Right renal cortex interstitium (tissue), 3 donors: ENCODE results near the gene CACNB4. TPM values are rescaled to one million over a fixed set of nuclear protein-coding genes. Genes with fewer than 3 reads are reported as not detected.
"Not testable (repeated sequence)": the region's sequence is repeated elsewhere in the genome, so short reads cannot be mapped to it uniquely, and the experiment has no call there.

Experiments used
- DNase-seq, 3 donors: peaks; one replicate each; pipeline ENCODE4 v3.0.0-alpha.2; 2013; ENCODE audit warnings: low read depth in 3 of 3, low spot score in 2 of 3
- polyA plus RNA-seq, 3 donors: library from polyadenylated mRNA; unstranded; fragments of 120-200 nt; gene quantifications; one replicate each; pipeline ENCODE4 v1.2.1, GENCODE V29; 2013; ENCODE audit not compliant: insufficient read length in 3 of 3

Gene CACNB4
- polyA plus RNA-seq, 3 donors = 7.4 to 12.5 (median 8.1) TPM

GRCh38 chr2:151796774-151797173, 302.1 kb downstream of the CACNB4 start:
- no peak for DNase-seq

DNA sequence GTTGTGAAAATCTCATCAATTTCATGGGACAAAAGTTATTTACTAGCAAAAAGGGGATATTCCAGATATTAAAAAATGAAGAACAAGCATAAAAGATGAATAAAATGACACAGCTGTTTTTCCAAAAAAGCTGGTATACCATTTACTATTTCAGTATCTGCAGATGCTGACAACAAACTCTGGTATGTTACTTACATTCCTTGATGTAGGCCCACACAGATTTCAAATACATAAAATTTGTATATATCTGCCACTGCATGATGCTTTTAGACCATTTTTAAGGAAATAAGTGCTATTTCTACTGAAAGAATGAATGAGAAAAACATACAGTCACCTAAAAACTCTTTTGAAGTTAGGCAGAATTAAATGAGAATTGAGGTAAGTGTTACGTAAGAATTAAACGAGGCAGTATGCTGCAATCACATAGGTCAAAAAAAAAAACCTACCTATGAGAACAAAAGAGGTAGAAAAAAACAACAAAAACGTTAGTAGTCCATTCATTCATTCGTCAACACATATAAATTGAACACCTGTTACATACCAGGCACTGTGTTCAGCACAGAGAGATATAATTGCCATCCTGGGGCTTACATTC, 303.1 kb downstream of the CACNB4 start:
- DNase-seq = no peak

GRCh38 chr2:151794422-151794821, 304.4 kb downstream of the CACNB4 start:
- DNase-seq = not testable (repeated sequence)

GRCh38 chr2:151793123-151793522, 305.7 kb downstream of the CACNB4 start:
- DNase-seq = no peak

GRCh38 chr2:151792589-151792988, 306.3 kb downstream of the CACNB4 start:
- DNase-seq = no peak

DNA sequence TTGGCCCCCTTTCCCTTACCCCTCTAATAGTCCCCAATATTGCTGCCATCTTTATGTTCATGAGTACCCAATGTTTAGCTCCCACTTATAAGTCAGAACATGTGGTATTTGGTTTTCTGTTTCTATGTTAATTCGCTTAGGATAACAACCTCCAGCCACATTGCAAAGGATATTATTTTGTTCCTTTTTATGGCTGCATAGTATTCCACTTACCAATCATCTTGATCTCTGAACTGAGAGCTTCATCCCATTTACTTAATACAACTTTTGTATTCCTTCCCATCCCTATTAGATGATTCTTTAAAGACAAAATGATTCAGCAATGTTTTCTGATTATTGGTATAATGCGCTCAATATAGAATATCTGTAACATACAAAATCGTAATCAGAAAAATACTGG, 307.3 kb downstream of the CACNB4 start:
- DNase-seq = no peak

DNA sequence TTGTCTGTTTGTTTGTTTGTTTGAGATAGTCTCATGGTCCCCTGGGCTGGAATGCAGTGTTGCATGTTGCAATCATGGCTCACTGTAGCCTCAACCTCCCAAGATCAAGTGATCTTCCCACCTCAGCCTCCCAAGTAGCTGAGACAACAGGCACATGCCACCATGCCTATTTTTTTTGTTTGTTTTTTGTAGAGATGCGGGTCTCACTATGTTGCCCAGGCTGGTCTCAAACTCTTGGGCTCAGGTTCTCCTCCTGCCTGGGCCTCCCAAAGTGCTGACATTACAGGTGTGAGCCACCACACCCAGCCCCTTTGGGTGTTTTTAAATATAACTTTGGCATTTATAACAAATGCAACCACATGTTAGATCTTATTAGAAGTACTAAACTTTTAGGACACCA, 308.2 kb downstream of the CACNB4 start:
- DNase-seq = no peak

DNA sequence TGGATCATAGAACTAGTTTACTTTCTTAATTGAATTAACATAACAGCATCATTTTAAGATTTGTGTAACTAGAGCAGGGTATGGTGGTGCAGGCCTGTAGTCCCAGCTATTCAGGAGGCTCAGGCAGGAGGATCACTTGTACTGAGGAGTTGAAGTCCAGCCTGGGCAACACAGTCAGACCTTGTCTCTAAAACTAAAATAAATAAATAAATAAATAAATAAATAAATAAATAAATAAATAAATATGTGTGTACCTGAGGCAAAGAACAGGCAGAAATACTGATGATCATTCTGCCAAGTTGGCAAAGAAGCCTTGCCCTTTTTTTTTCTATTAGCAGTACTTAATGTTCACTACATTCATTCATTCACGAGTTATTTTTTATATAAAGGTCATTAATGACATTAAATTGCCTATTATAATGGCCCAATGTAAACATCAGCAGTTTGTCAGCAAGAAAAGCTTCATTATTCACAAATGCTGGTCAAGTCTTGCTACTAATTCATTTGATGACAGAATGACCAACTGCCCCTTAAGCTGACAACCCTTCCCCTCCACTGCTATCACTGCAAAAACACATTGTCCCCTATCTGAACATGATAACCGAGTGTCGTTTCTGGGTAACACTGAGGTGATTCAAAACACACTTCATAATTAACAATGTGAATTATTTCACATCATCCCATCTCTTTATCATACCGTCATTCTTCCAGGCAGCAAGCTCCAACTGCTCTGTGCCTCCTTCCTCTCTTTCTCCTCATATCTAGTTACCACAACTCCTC, 309.6 kb downstream of the CACNB4 start:
- DNase-seq = no peak

- DNase-seq = no peak
These were observed 312.4 kb downstream of the CACNB4 start for GRCh38 chr2:151786483-151786882.

GRCh38 chr2:151786077-151786476, 312.8 kb downstream of the CACNB4 start:
- no peak for DNase-seq

DNA sequence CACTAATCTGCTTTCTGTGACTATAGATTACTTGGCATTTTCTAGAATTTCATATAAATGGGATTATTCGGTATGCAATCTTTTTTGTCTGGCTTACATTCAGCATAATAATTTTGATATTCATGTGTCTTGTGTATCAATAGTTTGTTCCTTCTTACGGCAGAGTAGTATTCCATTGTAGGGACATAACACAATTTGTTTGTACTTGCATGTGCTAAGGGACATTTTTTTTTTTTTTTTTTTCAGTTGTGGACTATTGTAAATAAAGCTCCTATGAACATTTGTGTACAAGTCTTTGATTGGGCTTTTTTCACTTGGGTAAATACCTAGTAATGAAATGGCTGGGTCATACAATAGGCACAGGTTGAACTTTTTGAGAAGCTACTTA, 315.7 kb downstream of the CACNB4 start:
- no peak for DNase-seq

Other genes with a start within 250 kb of the CACNB4 start
- gene STAM2, start 76.7 kb upstream of the CACNB4 start, polyA plus RNA-seq = 10 to 100 TPM; 45.8 to 49.0 (median 48.3) TPM
- gene FMNL2, start 236.1 kb upstream of the CACNB4 start, polyA plus RNA-seq = 100 to 1,000 TPM in 1 of 3 donors, 10 to 100 TPM in 2; 83.8 to 107 (median 98.2) TPM